Neural progenitor cell (in vitro differentiated cells): ENCODE results near the gene CHST9. TPM values are rescaled to one million over a fixed set of nuclear protein-coding genes. Genes with fewer than 3 reads are reported as not detected.

Experiments
- DNase-seq: peaks from one replicate; pipeline ENCODE4 v3.0.0-alpha.2; 2016; ENCODE audit warnings: low spot score
- H2AFZ ChIP-seq: fragments of 200-600 bp; sonication (generic); replicated peaks from 2 replicates; pipeline ENCODE4 v1.6.1; 2016; ENCODE audit warnings: antibody characterized with exemption
- H3F3A ChIP-seq: fragments of 200-600 bp; sonication (generic); 2 replicates; pipeline ENCODE4 v1.6.1; 2016; ENCODE audit warnings: antibody characterized with exemption, low read depth
- H3K27ac ChIP-seq: fragments of 200-600 bp; sonication (generic); 2 replicates; pipeline ENCODE4 v1.5.1; 2016; ENCODE audit warnings: mild to moderate bottlenecking
- H3K27me3 ChIP-seq: fragments of 200-600 bp; sonication (generic); 2 replicates; pipeline ENCODE4 v1.6.1; 2016; ENCODE audit warnings: mild to moderate bottlenecking, moderate library complexity
- H3K36me3 ChIP-seq: fragments of 200-600 bp; sonication (generic); 2 replicates; pipeline ENCODE4 v1.5.1; 2016
- H3K4me1 ChIP-seq: fragments of 200-600 bp; sonication (generic); 2 replicates; pipeline ENCODE4 v1.6.1; 2016; ENCODE audit warnings: mixed run types
- H3K4me2 ChIP-seq: fragments of 200-600 bp; sonication (generic); 2 replicates; pipeline ENCODE4 v1.6.1; 2016
- H3K4me3 ChIP-seq: fragments of 200-600 bp; sonication (generic); 2 replicates; pipeline ENCODE4 v1.5.1; 2016
- H3K79me2 ChIP-seq: fragments of 200-600 bp; sonication (generic); 2 replicates; pipeline ENCODE4 v1.6.1; 2016; ENCODE audit warnings: low read depth
- H3K9ac ChIP-seq: fragments of 200-600 bp; sonication (generic); 2 replicates; pipeline ENCODE4 v1.6.1; 2016
- H3K9me3 ChIP-seq: fragments of 200-600 bp; sonication (generic); 2 replicates; pipeline ENCODE4 v1.5.1; 2016; ENCODE audit warnings: low read depth
- H4K20me1 ChIP-seq: fragments of 200-600 bp; sonication (generic); 2 replicates; pipeline ENCODE4 v1.6.1; 2016; ENCODE audit warnings: low read depth
- H3K27ac Mint-ChIP-seq: 3 replicates; pipeline ENCODE4 v1.8.0; 2021; ENCODE audit warnings: mixed read lengths
- H3K27me3 Mint-ChIP-seq: 2 replicates; pipeline ENCODE4 v1.8.0; 2022; ENCODE audit warnings: low read depth, mild to moderate bottlenecking, inconsistent platforms, moderate library complexity, mixed read lengths; ENCODE audit not compliant: insufficient read depth
- H3K36me3 Mint-ChIP-seq: 3 replicates; pipeline ENCODE4 v1.8.0; 2021; ENCODE audit warnings: mixed read lengths
- H3K4me1 Mint-ChIP-seq: 3 replicates; pipeline ENCODE4 v1.8.0; 2021; ENCODE audit warnings: mixed read lengths
- H3K4me3 Mint-ChIP-seq: 3 replicates; pipeline ENCODE4 v1.8.0; 2021; ENCODE audit warnings: mild to moderate bottlenecking, moderate library complexity, mixed read lengths
- H3K9me3 Mint-ChIP-seq: 3 replicates; pipeline ENCODE4 v1.8.0; 2020; ENCODE audit warnings: mixed read lengths
- CTCF ChIP-seq: fragments of 200-600 bp; sonication (generic); IDR thresholded peaks from 2 replicates; pipeline ENCODE4 v1.5.1; 2017; ENCODE audit warnings: antibody characterized with exemption, mild to moderate bottlenecking
- EZH2 ChIP-seq: fragments of 200-600 bp; sonication (generic); IDR thresholded peaks from 2 replicates; pipeline ENCODE4 v1.6.1; 2017; ENCODE audit warnings: antibody characterized with exemption, mild to moderate bottlenecking, moderate library complexity
- EZH2phosphoT487 ChIP-seq: fragments of 200-600 bp; sonication (generic); IDR thresholded peaks from 2 replicates; pipeline ENCODE4 v1.6.1; 2017; ENCODE audit warnings: antibody characterized with exemption
- total RNA-seq: library from RNA; depleted of rRNA; stranded (reverse); fragments of >200 nt; gene quantifications from 2 replicates; pipeline ENCODE4 v1.2.3, GENCODE V29; 2015; ENCODE audit warnings: low replicate concordance

The CHST9 gene
- total RNA-seq, 1 donor from 2014 or later: 1.3 TPM

GRCh38 chr18:27144672-27145071 lies 40.4 kb downstream of the CHST9 start:
- DNase-seq: no peak
- no peaks in the 10 kb centered on the region for H3K79me2 ChIP-seq
- no peaks in the 10 kb centered on the region for H3K9me3 ChIP-seq
- no peaks in the 10 kb centered on the region for H3K36me3 ChIP-seq
- no peaks in the 10 kb centered on the region for H4K20me1 ChIP-seq
- TF ChIP-seq EZH2phosphoT487: no peak
- no peak for TF ChIP-seq CTCF
- no peak for TF ChIP-seq EZH2
- Mint-ChIP-seq H3K9me3 (peaks cover 10% of the 10 kb centered on the region), H3K4me3 (no peak overlapping the region), H3K36me3 (no peaks in the 10 kb centered on the region), H3K27ac (no peak overlapping the region), H3K4me1 (peaks cover 2% of the 10 kb centered on the region), H3K27me3 (no peaks in the 10 kb centered on the region)
- no peak overlapping the region for H2AFZ ChIP-seq
- no peaks in the 10 kb centered on the region for H3F3A ChIP-seq
- no peak overlapping the region for H3K27ac ChIP-seq
- H3K4me1 ChIP-seq: no peaks in the 10 kb centered on the region
- H3K9ac ChIP-seq: no peak overlapping the region
- no peak overlapping the region for H3K4me2 ChIP-seq
- H3K4me3 ChIP-seq: no peak overlapping the region
- H3K27me3 ChIP-seq: no peaks in the 10 kb centered on the region

GRCh38 chr18:27143580-27144287 lies 41.4 kb downstream of the CHST9 start:
- H3K4me1 ChIP-seq: no peaks in the 10 kb centered on the region
- Mint-ChIP-seq H3K27ac (no peak overlapping the region), H3K36me3 (no peaks in the 10 kb centered on the region), H3K4me1 (peaks cover 2% of the 10 kb centered on the region), H3K4me3 (no peak overlapping the region), H3K27me3 (no peaks in the 10 kb centered on the region), H3K9me3 (peaks cover 4% of the 10 kb centered on the region)
- H3F3A ChIP-seq: no peaks in the 10 kb centered on the region
- DNase-seq: no peak
- no peak overlapping the region for H3K9ac ChIP-seq
- H2AFZ ChIP-seq: no peak overlapping the region
- no peaks in the 10 kb centered on the region for H3K79me2 ChIP-seq
- H3K27me3 ChIP-seq: no peaks in the 10 kb centered on the region
- TF ChIP-seq EZH2phosphoT487: no peak
- no peak for TF ChIP-seq EZH2
- no peak for TF ChIP-seq CTCF
- no peaks in the 10 kb centered on the region for H3K36me3 ChIP-seq
- H3K4me2 ChIP-seq: no peak overlapping the region
- H3K9me3 ChIP-seq: no peaks in the 10 kb centered on the region
- no peak overlapping the region for H3K4me3 ChIP-seq
- no peak overlapping the region for H3K27ac ChIP-seq
- no peaks in the 10 kb centered on the region for H4K20me1 ChIP-seq

GRCh38 chr18:27142891-27143290 lies 42.2 kb downstream of the CHST9 start:
- Histone ChIP-seq H3K27ac (no peak overlapping the region), H3K27me3 (no peaks in the 10 kb centered on the region), H3K9ac (no peak overlapping the region), H3K4me1 (peaks cover 7% of the 10 kb centered on the region), H4K20me1 (no peaks in the 10 kb centered on the region), H3K9me3 (no peaks in the 10 kb centered on the region), H2AFZ (no peak overlapping the region), H3K4me2 (no peak overlapping the region), H3K36me3 (no peaks in the 10 kb centered on the region), H3K79me2 (no peaks in the 10 kb centered on the region), H3F3A (peaks cover 3% of the 10 kb centered on the region), H3K4me3 (no peak overlapping the region)
- H3K27me3 Mint-ChIP-seq: no peaks in the 10 kb centered on the region
- TF ChIP-seq EZH2: no peak
- TF ChIP-seq EZH2phosphoT487: no peak
- no peak for TF ChIP-seq CTCF
- H3K4me1 Mint-ChIP-seq: peaks cover 7% of the 10 kb centered on the region
- H3K4me3 Mint-ChIP-seq: no peak overlapping the region
- H3K9me3 Mint-ChIP-seq: peaks cover 4% of the 10 kb centered on the region
- H3K27ac Mint-ChIP-seq: no peak overlapping the region
- DNase-seq: no peak
- no peaks in the 10 kb centered on the region for H3K36me3 Mint-ChIP-seq
